NB4 (cell line): ENCODE data around the gene ANKRD6.

Source experiments
- CTCF ChIP-seq: IDR thresholded peaks from one replicate; pipeline ENCODE4 v1.5.1; 2012; ENCODE audit warnings: low read depth, low read length
- POLR2A ChIP-seq: IDR thresholded peaks from 2 replicates; pipeline ENCODE4 v1.6.1; 2011; ENCODE audit warnings: mild to moderate bottlenecking; ENCODE audit not compliant: insufficient read length; ENCODE audit errors: extremely low read depth

GRCh38 chr6:89604653-89605052 lies 171.7 kb downstream of the ANKRD6 start:
- no peak for TF ChIP-seq POLR2A
- TF ChIP-seq CTCF: no peak
